AG04449 (cell line): ENCODE data around the gene PDZRN4.

Experiments
- CTCF ChIA-PET: fragments of 350-600 bp; formaldehyde crosslinking; extraction: SDS; loops from one replicate; lab custom pipeline; 2021; ENCODE audit warnings: antibody characterized with exemption; lab: Yijun Ruan, JAX
- POLR2A ChIA-PET: fragments of 400-600, 350-600 bp; formaldehyde crosslinking; extraction: SDS; loops from one replicate; lab custom pipeline; 2020; ENCODE audit warnings: antibody characterized with exemption, inconsistent platforms; lab: Yijun Ruan, JAX
- DNase-seq: peaks from one replicate; pipeline ENCODE4 v3.0.0-alpha.2; 2010; ENCODE audit warnings: low read depth, low spot score
- H3K4me3 ChIP-seq: 2 replicates; pipeline ENCODE4 v1.5.1; 2011; ENCODE audit warnings: low read depth, mild to moderate bottlenecking, control low read depth, low read length
- TF ChIP-seq, protein P1 (sequence below): IDR thresholded peaks from one replicate; pipeline ENCODE4 v1.5.1; 2011; ENCODE audit warnings: mild to moderate bottlenecking, moderate library complexity, low read length, control low read depth, inconsistent platforms; ENCODE audit not compliant: insufficient read depth; ENCODE audit errors: missing control alignments

Gene PDZRN4

DNA sequence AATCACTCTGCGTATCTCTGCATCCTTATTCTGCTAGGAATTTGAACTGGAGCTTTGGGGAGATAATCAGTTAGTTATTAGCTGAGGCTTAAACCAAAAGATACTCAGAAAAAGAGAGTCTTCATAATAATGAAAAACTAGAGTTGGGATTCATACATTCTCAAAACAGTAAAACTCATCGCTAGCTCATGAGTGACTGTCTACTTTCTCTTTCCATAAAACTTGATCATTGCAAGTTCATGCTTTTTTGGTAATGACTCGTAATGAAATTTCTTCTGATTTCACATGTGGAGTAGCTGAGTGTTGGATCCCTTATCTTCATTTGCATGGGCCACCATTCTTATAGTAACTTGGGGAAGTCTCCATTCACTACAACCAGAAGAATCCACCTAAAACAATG is 397.7 kb downstream of the PDZRN4 start:
- ChIA-PET POLR2A (no interaction called here), CTCF (no interaction called here)
- TF ChIP-seq, protein P1, sequence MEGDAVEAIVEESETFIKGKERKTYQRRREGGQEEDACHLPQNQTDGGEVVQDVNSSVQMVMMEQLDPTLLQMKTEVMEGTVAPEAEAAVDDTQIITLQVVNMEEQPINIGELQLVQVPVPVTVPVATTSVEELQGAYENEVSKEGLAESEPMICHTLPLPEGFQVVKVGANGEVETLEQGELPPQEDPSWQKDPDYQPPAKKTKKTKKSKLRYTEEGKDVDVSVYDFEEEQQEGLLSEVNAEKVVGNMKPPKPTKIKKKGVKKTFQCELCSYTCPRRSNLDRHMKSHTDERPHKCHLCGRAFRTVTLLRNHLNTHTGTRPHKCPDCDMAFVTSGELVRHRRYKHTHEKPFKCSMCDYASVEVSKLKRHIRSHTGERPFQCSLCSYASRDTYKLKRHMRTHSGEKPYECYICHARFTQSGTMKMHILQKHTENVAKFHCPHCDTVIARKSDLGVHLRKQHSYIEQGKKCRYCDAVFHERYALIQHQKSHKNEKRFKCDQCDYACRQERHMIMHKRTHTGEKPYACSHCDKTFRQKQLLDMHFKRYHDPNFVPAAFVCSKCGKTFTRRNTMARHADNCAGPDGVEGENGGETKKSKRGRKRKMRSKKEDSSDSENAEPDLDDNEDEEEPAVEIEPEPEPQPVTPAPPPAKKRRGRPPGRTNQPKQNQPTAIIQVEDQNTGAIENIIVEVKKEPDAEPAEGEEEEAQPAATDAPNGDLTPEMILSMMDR: no peak
- H3K4me3 ChIP-seq: no peak overlapping the region
- DNase-seq: no peak

DNA sequence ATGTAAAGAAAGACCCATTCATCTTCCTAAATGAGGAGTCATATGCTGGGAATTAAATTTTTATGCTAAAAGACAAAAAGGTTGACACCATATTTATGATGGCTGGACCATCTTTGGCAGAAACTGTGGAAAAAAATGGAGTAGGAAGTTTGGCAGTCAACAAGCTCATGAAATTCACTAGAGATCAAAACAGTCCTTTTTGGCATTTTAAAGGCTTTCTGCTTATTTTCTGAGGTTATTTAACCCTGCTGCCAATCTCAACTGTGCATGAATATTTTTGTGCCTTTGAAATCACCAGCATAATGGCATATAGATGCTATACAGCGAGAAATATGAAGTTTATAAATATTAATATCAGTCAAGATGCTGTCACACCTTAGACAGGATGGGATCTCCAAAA is 399.5 kb downstream of the PDZRN4 start:
- TF ChIP-seq, protein P1: no peak
- DNase-seq: no peak
- ChIA-PET POLR2A (no interaction called here), CTCF (no interaction called here)
- H3K4me3 ChIP-seq: no peak overlapping the region

DNA sequence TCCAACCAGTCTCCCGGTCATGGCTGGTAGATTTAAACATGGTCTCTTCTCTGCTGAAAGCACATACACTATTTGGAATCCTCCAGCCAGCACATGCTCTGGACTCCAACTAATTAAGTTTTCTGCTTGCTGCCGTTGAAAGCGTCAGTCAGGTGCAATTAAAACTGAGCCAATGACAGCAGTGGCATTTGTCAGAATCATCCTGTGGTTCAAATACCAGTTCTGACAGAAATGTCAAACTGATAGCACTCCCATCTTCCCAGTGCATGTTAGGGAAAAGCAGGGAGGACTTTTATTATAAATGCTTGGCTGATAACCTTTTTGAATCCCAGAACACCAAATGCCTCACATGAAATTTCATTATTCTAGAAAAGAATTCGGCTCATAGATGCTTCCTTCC is 401.8 kb downstream of the PDZRN4 start:
- POLR2A ChIA-PET: no interaction called here
- CTCF ChIA-PET: no interaction called here
- no peak for DNase-seq
- TF ChIP-seq, protein P1: no peak
- no peak overlapping the region for H3K4me3 ChIP-seq

DNA sequence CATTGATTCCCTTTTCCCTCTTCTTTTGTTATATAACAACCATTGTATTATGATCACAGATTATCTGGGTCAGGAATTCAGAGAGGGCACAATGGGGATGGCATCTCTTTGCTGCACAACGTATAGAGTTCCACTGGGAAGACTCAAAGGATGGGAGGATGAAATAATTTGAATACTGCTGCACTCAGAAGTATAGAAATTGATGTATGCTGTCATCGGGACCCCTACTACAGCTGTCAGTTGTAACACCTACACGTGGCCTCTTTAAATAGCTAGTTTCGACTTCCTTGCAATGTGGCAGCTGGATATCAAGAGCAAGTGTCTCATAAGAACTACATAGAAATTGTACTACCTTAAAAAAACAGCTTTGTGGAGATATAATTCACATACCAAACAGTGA is 408.1 kb downstream of the PDZRN4 start:
- H3K4me3 ChIP-seq: no peak overlapping the region
- POLR2A ChIA-PET: no interaction called here
- CTCF ChIA-PET: no interaction called here
- TF ChIP-seq, protein P1: no peak
- no peak for DNase-seq

DNA sequence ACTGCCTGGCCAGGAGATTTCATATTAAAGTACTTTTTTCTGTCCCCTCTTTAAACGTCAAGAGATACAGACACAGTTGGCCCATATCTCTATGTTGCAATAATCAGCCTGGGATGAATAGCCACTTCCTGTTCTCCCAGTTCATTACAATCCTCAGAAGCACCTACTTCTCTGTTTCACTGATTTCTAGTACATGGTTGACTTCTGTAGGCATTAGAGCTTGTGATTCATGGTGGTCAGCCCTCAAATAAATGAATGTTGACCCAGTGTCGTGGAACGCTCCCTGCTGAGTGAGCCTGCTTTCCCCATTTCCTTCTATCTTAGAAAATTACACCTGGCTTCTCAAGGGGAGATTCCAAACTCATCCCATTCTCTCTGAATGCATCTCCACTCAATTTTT is 416.7 kb downstream of the PDZRN4 start:
- TF ChIP-seq, protein P1: no peak
- POLR2A ChIA-PET: no interaction called here
- H3K4me3 ChIP-seq: no peak overlapping the region
- CTCF ChIA-PET: no interaction called here
- DNase-seq: no peak

DNA sequence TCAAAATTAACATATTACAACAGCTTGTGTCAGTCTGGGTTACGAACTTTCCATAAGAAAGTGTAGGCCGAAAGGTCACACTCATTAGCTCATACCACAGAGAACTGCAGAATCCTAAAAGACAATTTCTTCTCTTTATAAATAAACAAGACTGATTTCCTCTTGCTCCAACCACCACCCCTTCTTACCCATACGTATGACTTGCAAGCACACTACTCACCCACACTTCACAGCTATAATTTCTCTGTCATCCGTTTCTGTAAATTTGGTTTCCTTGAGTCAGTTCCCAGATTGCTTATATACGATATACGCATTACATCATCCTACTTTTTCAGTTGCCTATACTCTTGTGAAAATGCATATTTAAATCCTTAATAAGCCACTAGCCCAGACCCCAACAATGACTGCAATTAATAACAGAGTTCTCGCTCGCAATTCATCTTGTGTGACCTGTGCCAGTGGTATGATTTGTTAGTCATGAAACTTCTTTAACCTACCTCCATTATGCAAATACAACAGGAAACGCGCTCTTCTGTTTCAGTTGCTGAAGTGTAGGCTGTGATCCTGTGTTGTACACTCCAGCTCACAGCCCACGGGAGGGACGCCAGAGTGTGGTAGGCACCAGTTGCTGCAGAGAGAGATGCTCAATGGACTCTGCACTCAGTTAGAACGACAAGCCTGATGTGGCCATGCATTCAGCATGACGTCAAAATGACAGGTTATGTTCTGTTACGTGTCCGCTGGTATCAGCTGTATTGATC is 417.6 kb downstream of the PDZRN4 start:
- CTCF ChIA-PET: no interaction called here
- DNase-seq: no peak
- H3K4me3 ChIP-seq: no peak overlapping the region
- TF ChIP-seq, protein P1: no peak
- POLR2A ChIA-PET: no interaction called here
